WTC11 (cell line): ENCODE results near the gene RAD21L1. TPM values are rescaled to one million over a fixed set of nuclear protein-coding genes. Genes with fewer than 3 reads are reported as not detected.
A peak's percentile ranks its signal among the peaks of the same experiment; 100 is the strongest.

Source experiments
- ATAC-seq: fragments of 200-7000 bp; cut with Tn5 transposase; 2 replicates; pipeline ENCODE4 v1.10.0; 2021; ENCODE audit warnings: mild to moderate bottlenecking, moderate library complexity
- CTCF ChIA-PET: fragments of 300-600 bp; sonication (Branson Sonifier 250); formaldehyde crosslinking; loops from one replicate; lab custom pipeline; 2021; ENCODE audit warnings: antibody characterized with exemption; lab: Charles Lee
- POLR2A ChIA-PET: fragments of 350-600 bp; sonication (Branson Sonifier 250); formaldehyde crosslinking; loops from one replicate; lab custom pipeline; 2021; ENCODE audit warnings: antibody characterized with exemption; lab: Charles Lee
- DNase-seq: peaks from one replicate; pipeline ENCODE4 v3.0.0; 2021; ENCODE audit warnings: low spot score
- H3K27ac Mint-ChIP-seq: 2 replicates; pipeline ENCODE4 v1.8.0; 2021; ENCODE audit warnings: mixed read lengths
- H3K27me3 Mint-ChIP-seq: 2 replicates; pipeline ENCODE4 v1.8.0; 2021; ENCODE audit warnings: low read depth, mild to moderate bottlenecking, moderate library complexity, mixed read lengths
- H3K36me3 Mint-ChIP-seq: 2 replicates; pipeline ENCODE4 v1.8.0; 2021; ENCODE audit warnings: mixed read lengths
- H3K4me1 Mint-ChIP-seq: 2 replicates; pipeline ENCODE4 v1.8.0; 2022; ENCODE audit warnings: mixed read lengths
- H3K4me3 Mint-ChIP-seq: 2 replicates; pipeline ENCODE4 v1.8.0; 2021; ENCODE audit warnings: mild to moderate bottlenecking, moderate library complexity, mixed read lengths
- H3K9me3 Mint-ChIP-seq: 2 replicates; pipeline ENCODE4 v1.8.0; 2021; ENCODE audit warnings: mixed read lengths
- ELF4 ChIP-seq: sonication (generic); formaldehyde crosslinking; IDR thresholded peaks from 2 replicates; pipeline ENCODE4 v1.8.1; 2022; ENCODE audit warnings: low read depth, mild to moderate bottlenecking, moderate library complexity, missing genetic modification reagents
- GTF2I ChIP-seq: fragments of 250-450 bp; sonication (Bioruptor Pico); conservative IDR thresholded peaks from 2 replicates; pipeline ENCODE4 v1.4.0; 2021; ENCODE audit warnings: mild to moderate bottlenecking
- HMGA2 ChIP-seq: fragments of 250-450 bp; sonication (Bioruptor Pico); IDR thresholded peaks from 2 replicates; pipeline ENCODE4 v1.4.0; 2021; ENCODE audit warnings: mild to moderate bottlenecking, moderate library complexity
- KAT7 ChIP-seq: sonication (generic); formaldehyde crosslinking; IDR thresholded peaks from 2 replicates; pipeline ENCODE4 v1.8.1; 2023; ENCODE audit warnings: missing genetic modification reagents, mild to moderate bottlenecking, borderline replicate concordance
- SP1 ChIP-seq: sonication (generic); formaldehyde crosslinking; conservative IDR thresholded peaks from 2 replicates; pipeline ENCODE4 v1.8.1; 2022; ENCODE audit warnings: missing genetic modification reagents
- TEAD1 ChIP-seq: sonication (generic); formaldehyde crosslinking; IDR thresholded peaks from 2 replicates; pipeline ENCODE4 v1.8.0; 2022; ENCODE audit warnings: mild to moderate bottlenecking, missing genetic modification reagents
- TP53 ChIP-seq: sonication (generic); formaldehyde crosslinking; IDR thresholded peaks from 2 replicates; pipeline ENCODE4 v1.8.1; 2023; ENCODE audit warnings: mild to moderate bottlenecking, missing genetic modification reagents
- ZNF396 ChIP-seq: fragments of 250-450 bp; sonication (Bioruptor Pico); IDR thresholded peaks from 2 replicates; pipeline ENCODE4 v1.8.0; 2021; ENCODE audit warnings: mild to moderate bottlenecking, moderate library complexity, borderline replicate concordance
- ZNF416 ChIP-seq: fragments of 250-450 bp; sonication (Bioruptor Pico); IDR thresholded peaks from 2 replicates; pipeline ENCODE4 v1.9.0; 2021; ENCODE audit warnings: mild to moderate bottlenecking, inconsistent platforms
- total RNA-seq: library from RNA; stranded (reverse); gene quantifications from 3 replicates; pipeline ENCODE4 v1.2.3, GENCODE V29; 2021
- TF ChIP-seq, protein P1 (sequence below): fragments of 250-450 bp; sonication (Bioruptor Pico); IDR thresholded peaks from 2 replicates; pipeline ENCODE4 v1.9.0; 2021; ENCODE audit warnings: mild to moderate bottlenecking
- TF ChIP-seq, protein P2 (sequence below): fragments of 250-450 bp; sonication (Bioruptor Pico); IDR thresholded peaks from 2 replicates; pipeline ENCODE4 v1.9.0; 2021; ENCODE audit warnings: moderate library complexity, mild to moderate bottlenecking, inconsistent platforms, borderline replicate concordance
- TF ChIP-seq, protein P3 (sequence below): sonication (generic); formaldehyde crosslinking; IDR thresholded peaks from 2 replicates; pipeline ENCODE4 v1.8.1; 2023; ENCODE audit warnings: mild to moderate bottlenecking, missing genetic modification reagents
- TF ChIP-seq, protein P4 (sequence below): fragments of 250-450 bp; sonication (Bioruptor Pico); IDR thresholded peaks from 2 replicates; pipeline ENCODE4 v1.8.0; 2021; ENCODE audit warnings: mild to moderate bottlenecking
- TF ChIP-seq, protein P5 (sequence below): sonication (generic); formaldehyde crosslinking; IDR thresholded peaks from 2 replicates; pipeline ENCODE4 v1.8.0; 2022; ENCODE audit warnings: mild to moderate bottlenecking, missing genetic modification reagents
- TF ChIP-seq, protein P6 (sequence below): fragments of 250-450 bp; sonication (Bioruptor Pico); IDR thresholded peaks from 2 replicates; pipeline ENCODE4 v1.9.0; 2021; ENCODE audit warnings: mild to moderate bottlenecking, borderline replicate concordance
- TF ChIP-seq, protein P7 (sequence below): sonication (generic); formaldehyde crosslinking; conservative IDR thresholded peaks from 2 replicates; pipeline ENCODE4 v1.8.1; 2022; ENCODE audit warnings: mild to moderate bottlenecking, missing genetic modification reagents
- TF ChIP-seq, protein P8 (sequence below): sonication (generic); formaldehyde crosslinking; IDR thresholded peaks from 2 replicates; pipeline ENCODE4 v1.8.1; 2023; ENCODE audit warnings: mild to moderate bottlenecking, missing genetic modification reagents, moderate library complexity

The RAD21L1 gene
- total RNA-seq, 1 experiment from 2014 or later = 0.77 TPM

DNA sequence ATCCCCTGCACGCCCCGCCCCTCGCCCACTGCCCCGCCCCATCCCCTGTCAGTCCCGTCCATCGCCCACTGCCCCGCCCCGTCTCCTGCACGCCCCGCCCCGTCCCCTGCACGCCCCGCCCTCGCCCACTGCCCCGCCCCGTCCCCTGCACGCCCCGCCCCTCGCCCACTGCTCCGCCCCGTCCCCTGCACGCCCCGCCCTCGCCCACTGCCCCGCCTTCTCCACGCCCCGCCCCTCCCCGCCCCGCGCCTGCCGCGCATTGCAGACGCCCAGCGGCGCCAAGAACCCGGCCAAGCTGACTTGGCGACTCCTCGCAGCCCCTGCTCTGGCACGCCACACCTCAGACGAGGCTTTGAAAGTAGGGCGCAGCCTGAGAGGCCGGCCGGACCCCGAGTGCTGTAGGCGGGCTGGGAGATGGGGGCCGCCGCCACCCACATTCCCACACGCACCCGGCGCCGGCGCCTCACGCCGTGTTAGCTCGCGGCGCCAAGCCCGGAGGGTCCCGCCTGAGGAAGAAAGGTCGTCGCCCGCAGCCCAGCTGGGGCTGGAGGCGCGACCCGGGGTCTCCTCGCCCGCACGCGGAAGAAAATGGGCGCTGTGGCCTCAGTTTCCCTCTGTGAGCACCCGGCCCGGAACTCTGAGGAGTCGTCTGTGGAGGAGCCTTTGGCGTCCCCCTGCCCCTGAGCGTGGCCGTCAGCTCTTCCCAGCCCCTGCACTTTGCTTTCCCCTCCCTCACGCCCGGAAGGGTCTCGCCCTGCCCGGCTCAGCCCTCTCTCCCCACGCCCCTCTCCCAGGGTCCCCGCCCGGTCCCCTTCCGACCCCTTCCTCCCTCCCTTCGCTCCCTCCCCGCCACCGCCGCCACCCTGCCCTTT, at the start of gene RAD21L1 (continued):
- TF ChIP-seq, protein P1, sequence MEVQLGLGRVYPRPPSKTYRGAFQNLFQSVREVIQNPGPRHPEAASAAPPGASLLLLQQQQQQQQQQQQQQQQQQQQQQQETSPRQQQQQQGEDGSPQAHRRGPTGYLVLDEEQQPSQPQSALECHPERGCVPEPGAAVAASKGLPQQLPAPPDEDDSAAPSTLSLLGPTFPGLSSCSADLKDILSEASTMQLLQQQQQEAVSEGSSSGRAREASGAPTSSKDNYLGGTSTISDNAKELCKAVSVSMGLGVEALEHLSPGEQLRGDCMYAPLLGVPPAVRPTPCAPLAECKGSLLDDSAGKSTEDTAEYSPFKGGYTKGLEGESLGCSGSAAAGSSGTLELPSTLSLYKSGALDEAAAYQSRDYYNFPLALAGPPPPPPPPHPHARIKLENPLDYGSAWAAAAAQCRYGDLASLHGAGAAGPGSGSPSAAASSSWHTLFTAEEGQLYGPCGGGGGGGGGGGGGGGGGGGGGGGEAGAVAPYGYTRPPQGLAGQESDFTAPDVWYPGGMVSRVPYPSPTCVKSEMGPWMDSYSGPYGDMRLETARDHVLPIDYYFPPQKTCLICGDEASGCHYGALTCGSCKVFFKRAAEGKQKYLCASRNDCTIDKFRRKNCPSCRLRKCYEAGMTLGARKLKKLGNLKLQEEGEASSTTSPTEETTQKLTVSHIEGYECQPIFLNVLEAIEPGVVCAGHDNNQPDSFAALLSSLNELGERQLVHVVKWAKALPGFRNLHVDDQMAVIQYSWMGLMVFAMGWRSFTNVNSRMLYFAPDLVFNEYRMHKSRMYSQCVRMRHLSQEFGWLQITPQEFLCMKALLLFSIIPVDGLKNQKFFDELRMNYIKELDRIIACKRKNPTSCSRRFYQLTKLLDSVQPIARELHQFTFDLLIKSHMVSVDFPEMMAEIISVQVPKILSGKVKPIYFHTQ (CRISPR knock-in tag) = no peak
- TF ChIP-seq ZNF416 (CRISPR knock-in tag) (no peak), TP53 (CRISPR knock-in tag) (no peak), TEAD1 (peak; percentile 67; the same call in 1 of the 2 replicates), ELF4 (peak; percentile 75; the same call in 1 of the 2 replicates), ZNF396 (CRISPR knock-in tag) (no peak)
- TF ChIP-seq, protein P2, sequence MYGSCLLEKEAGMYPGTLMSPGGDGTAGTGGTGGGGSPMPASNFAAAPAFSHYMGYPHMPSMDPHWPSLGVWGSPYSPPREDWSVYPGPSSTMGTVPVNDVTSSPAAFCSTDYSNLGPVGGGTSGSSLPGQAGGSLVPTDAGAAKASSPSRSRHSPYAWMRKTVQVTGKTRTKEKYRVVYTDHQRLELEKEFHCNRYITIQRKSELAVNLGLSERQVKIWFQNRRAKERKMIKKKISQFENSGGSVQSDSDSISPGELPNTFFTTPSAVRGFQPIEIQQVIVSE = no peak
- TF ChIP-seq, protein P3, sequence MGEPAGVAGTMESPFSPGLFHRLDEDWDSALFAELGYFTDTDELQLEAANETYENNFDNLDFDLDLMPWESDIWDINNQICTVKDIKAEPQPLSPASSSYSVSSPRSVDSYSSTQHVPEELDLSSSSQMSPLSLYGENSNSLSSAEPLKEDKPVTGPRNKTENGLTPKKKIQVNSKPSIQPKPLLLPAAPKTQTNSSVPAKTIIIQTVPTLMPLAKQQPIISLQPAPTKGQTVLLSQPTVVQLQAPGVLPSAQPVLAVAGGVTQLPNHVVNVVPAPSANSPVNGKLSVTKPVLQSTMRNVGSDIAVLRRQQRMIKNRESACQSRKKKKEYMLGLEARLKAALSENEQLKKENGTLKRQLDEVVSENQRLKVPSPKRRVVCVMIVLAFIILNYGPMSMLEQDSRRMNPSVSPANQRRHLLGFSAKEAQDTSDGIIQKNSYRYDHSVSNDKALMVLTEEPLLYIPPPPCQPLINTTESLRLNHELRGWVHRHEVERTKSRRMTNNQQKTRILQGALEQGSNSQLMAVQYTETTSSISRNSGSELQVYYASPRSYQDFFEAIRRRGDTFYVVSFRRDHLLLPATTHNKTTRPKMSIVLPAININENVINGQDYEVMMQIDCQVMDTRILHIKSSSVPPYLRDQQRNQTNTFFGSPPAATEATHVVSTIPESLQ (CRISPR knock-in tag) = 0 out of 2 replicates have a peak, but pooled peaks have one; percentile 44
- TF ChIP-seq, protein P4, sequence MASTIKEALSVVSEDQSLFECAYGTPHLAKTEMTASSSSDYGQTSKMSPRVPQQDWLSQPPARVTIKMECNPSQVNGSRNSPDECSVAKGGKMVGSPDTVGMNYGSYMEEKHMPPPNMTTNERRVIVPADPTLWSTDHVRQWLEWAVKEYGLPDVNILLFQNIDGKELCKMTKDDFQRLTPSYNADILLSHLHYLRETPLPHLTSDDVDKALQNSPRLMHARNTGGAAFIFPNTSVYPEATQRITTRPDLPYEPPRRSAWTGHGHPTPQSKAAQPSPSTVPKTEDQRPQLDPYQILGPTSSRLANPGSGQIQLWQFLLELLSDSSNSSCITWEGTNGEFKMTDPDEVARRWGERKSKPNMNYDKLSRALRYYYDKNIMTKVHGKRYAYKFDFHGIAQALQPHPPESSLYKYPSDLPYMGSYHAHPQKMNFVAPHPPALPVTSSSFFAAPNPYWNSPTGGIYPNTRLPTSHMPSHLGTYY (CRISPR knock-in tag) = no peak
- TF ChIP-seq, protein P5, sequence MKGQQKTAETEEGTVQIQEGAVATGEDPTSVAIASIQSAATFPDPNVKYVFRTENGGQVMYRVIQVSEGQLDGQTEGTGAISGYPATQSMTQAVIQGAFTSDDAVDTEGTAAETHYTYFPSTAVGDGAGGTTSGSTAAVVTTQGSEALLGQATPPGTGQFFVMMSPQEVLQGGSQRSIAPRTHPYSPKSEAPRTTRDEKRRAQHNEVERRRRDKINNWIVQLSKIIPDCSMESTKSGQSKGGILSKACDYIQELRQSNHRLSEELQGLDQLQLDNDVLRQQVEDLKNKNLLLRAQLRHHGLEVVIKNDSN (CRISPR knock-in tag) = peak; percentile 54; the same call in 1 of the 2 replicates
- TF ChIP-seq, protein P6, sequence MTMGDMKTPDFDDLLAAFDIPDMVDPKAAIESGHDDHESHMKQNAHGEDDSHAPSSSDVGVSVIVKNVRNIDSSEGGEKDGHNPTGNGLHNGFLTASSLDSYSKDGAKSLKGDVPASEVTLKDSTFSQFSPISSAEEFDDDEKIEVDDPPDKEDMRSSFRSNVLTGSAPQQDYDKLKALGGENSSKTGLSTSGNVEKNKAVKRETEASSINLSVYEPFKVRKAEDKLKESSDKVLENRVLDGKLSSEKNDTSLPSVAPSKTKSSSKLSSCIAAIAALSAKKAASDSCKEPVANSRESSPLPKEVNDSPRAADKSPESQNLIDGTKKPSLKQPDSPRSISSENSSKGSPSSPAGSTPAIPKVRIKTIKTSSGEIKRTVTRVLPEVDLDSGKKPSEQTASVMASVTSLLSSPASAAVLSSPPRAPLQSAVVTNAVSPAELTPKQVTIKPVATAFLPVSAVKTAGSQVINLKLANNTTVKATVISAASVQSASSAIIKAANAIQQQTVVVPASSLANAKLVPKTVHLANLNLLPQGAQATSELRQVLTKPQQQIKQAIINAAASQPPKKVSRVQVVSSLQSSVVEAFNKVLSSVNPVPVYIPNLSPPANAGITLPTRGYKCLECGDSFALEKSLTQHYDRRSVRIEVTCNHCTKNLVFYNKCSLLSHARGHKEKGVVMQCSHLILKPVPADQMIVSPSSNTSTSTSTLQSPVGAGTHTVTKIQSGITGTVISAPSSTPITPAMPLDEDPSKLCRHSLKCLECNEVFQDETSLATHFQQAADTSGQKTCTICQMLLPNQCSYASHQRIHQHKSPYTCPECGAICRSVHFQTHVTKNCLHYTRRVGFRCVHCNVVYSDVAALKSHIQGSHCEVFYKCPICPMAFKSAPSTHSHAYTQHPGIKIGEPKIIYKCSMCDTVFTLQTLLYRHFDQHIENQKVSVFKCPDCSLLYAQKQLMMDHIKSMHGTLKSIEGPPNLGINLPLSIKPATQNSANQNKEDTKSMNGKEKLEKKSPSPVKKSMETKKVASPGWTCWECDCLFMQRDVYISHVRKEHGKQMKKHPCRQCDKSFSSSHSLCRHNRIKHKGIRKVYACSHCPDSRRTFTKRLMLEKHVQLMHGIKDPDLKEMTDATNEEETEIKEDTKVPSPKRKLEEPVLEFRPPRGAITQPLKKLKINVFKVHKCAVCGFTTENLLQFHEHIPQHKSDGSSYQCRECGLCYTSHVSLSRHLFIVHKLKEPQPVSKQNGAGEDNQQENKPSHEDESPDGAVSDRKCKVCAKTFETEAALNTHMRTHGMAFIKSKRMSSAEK = no peak

DNA sequence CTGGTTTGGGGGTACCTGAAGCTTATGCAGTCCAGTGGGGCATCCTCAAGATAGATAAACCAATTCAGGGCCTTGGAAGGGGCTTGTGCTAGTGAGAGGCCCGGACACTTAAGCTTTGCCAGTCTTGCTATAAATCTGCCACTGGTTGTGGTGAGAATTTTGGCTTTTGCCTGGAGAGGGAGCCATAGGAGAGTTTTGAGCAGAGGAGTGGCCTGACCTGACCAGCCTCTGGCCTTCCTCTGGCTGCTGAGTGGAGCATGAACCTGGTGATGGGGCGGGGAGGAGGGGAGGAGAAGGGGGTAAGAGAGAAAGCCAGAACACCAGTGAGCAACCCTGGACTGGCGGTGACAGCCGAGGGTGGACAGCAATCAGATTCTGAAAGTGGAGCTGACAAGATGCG, 48.2 kb upstream of the RAD21L1 start:
- CTCF ChIA-PET = interaction anchor here (0.7 to 2.1 kb wide), 10 partner anchors 9 to 453 kb away, joined by 3 to 6 read pairs (median 4); no protein-coding TSS in a partner anchor
- DNase-seq = peak; percentile 56
- H3K36me3 Mint-ChIP-seq = no peaks in the 10 kb centered on the region; the same call in 1 of the 2 replicates
- H3K27ac Mint-ChIP-seq = no peak overlapping the region
- H3K4me3 Mint-ChIP-seq = no peak overlapping the region
- POLR2A ChIA-PET = no interaction called here
- H3K4me1 Mint-ChIP-seq = peaks cover 11% of the 10 kb centered on the region
- H3K9me3 Mint-ChIP-seq = no peaks in the 10 kb centered on the region
- H3K27me3 Mint-ChIP-seq = peaks cover 6% of the 10 kb centered on the region
- peak; percentile 94 for ATAC-seq
- TF ChIP-seq, protein P3 (CRISPR knock-in tag) = no peak
- TF ChIP-seq, protein P7, sequence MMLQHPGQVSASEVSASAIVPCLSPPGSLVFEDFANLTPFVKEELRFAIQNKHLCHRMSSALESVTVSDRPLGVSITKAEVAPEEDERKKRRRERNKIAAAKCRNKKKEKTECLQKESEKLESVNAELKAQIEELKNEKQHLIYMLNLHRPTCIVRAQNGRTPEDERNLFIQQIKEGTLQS (CRISPR knock-in tag) = no peak
- no peak for TF ChIP-seq HMGA2 (CRISPR knock-in tag)
- TF ChIP-seq KAT7 = no peak
- TF ChIP-seq, protein P8, sequence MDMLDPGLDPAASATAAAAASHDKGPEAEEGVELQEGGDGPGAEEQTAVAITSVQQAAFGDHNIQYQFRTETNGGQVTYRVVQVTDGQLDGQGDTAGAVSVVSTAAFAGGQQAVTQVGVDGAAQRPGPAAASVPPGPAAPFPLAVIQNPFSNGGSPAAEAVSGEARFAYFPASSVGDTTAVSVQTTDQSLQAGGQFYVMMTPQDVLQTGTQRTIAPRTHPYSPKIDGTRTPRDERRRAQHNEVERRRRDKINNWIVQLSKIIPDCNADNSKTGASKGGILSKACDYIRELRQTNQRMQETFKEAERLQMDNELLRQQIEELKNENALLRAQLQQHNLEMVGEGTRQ (CRISPR knock-in tag) = no peak
- TF ChIP-seq, protein P5 (CRISPR knock-in tag) = no peak
- no peak for TF ChIP-seq SP1 (CRISPR knock-in tag)
- TF ChIP-seq GTF2I (CRISPR knock-in tag) = no peak
